ENCODE results near the gene LMBR1L. TPM values are rescaled to one million over a fixed set of nuclear protein-coding genes. Genes with fewer than 3 reads are reported as not detected.
"Not testable (repeated sequence)": the region's sequence is repeated elsewhere in the genome, so short reads cannot be mapped to it uniquely, and the experiment has no call there.

Gene LMBR1L
- total RNA-seq, 1 experiment from 2014 or later: 78.2 TPM

DNA sequence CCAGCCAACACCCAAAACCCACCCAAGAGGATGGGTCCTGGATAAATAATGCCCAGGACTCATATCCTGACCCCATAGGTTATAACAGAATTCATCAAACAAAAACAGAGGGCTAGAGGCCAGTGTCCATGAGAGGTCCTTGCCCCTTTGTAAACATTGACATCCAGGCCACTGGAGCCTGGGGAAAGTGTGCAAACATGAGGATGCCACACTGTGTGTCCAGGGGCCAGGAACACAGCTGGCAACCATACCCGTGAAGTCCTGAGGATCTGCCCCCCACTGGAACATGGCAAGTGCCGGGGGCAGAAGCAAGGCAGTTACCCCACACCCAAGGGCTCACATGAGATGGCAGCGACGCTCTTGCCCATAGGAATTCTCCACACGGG, 45.9 kb downstream of the LMBR1L start (continued):
- TF ChIP-seq ZNF396 (CRISPR knock-in tag; IDR thresholded peaks at IDR 0.05; ENCODE audit: borderline replicate concordance): no peak
- TF ChIP-seq, protein P1, sequence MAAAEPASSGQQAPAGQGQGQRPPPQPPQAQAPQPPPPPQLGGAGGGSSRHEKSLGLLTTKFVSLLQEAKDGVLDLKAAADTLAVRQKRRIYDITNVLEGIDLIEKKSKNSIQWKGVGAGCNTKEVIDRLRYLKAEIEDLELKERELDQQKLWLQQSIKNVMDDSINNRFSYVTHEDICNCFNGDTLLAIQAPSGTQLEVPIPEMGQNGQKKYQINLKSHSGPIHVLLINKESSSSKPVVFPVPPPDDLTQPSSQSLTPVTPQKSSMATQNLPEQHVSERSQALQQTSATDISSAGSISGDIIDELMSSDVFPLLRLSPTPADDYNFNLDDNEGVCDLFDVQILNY (CRISPR knock-in tag; IDR thresholded peaks at IDR 0.05): no peak
- TF ChIP-seq, protein P2, sequence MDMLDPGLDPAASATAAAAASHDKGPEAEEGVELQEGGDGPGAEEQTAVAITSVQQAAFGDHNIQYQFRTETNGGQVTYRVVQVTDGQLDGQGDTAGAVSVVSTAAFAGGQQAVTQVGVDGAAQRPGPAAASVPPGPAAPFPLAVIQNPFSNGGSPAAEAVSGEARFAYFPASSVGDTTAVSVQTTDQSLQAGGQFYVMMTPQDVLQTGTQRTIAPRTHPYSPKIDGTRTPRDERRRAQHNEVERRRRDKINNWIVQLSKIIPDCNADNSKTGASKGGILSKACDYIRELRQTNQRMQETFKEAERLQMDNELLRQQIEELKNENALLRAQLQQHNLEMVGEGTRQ (CRISPR knock-in tag; IDR thresholded peaks at IDR 0.05): no peak

DNA sequence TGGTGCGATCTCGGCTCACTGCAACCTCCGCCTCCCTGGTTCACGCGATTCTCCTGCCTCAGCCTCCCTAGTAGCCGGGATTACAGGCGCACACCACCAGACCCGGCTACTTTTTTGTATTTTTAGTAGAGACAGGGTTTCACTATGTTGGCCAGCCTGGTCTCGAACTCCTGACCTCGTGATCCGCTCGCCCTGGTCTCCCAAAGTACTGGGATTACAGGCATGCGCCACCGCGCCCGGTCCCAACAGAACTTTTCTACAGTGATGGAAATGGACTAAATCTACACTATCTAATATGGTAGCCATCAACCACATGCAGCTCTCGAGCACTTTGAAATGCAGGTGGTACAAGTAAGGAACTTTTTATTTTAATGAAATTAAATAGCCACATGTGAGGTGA, 48.7 kb downstream of the LMBR1L start:
- POLR2A ChIA-PET; H3K36me3 Mint-ChIP-seq; DNase-seq (ENCODE audit: low spot score); H3K27ac Mint-ChIP-seq; H3K9me3 Mint-ChIP-seq; H3K27me3 Mint-ChIP-seq (ENCODE audit: low read depth); ATAC-seq: not testable (repeated sequence)
- H3K4me3 Mint-ChIP-seq: peak overlapping the region; percentile 93
- CTCF ChIA-PET: interaction anchor here (1.2 kb wide), 1 partner anchor 33 kb away, joined by 4 read pairs; the partner anchor contains the start of gene DHH
- H3K4me1 Mint-ChIP-seq: peaks cover 33% of the 10 kb centered on the region

DNA sequence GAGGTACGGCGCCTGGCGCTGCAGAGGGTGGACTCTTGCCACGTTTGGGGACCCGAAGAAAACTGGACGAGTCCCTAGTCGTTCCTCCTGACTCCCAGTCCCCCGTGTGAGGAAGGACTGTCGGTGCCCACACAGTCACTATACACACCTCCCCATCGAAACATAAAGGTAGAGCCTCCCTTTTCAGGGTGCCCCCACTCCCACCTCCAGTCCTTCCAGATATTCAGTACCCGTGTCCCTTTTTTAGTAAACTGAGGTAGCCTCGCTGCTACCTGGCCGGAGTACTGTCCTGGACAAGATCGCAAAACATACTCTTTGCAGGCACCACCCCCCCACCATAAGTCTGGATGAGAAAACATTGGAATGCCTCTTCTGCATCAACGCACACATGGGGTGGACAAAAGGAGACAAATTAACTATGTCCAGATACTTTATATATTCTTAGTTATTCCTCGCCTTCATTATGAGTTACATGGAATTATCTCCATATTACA, 49.4 kb downstream of the LMBR1L start:
- ChIA-PET CTCF (no interaction called here), POLR2A (no interaction called here)
- ATAC-seq: no peak
- Mint-ChIP-seq H3K27ac (peak overlapping the region; percentile 92), H3K36me3 (peaks cover 3% of the 10 kb centered on the region; the same call in 1 of the 2 replicates), H3K4me3 (peak overlapping the region; percentile 93), H3K9me3 (no peaks in the 10 kb centered on the region), H3K4me1 (peaks cover 40% of the 10 kb centered on the region), H3K27me3 (ENCODE audit: low read depth) (no peaks in the 10 kb centered on the region)
- no peak for DNase-seq (ENCODE audit: low spot score)
- TF ChIP-seq, protein P3, sequence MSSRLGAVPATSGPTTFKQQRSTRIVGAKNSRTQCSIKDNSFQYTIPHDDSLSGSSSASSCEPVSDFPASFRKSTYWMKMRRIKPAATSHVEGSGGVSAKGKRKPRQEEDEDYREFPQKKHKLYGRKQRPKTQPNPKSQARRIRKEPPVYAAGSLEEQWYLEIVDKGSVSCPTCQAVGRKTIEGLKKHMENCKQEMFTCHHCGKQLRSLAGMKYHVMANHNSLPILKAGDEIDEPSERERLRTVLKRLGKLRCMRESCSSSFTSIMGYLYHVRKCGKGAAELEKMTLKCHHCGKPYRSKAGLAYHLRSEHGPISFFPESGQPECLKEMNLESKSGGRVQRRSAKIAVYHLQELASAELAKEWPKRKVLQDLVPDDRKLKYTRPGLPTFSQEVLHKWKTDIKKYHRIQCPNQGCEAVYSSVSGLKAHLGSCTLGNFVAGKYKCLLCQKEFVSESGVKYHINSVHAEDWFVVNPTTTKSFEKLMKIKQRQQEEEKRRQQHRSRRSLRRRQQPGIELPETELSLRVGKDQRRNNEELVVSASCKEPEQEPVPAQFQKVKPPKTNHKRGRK (CRISPR knock-in tag; IDR thresholded peaks at IDR 0.05; ENCODE audit: borderline replicate concordance): no peak
- TF ChIP-seq ZNF232 (CRISPR knock-in tag; IDR thresholded peaks at IDR 0.05) (no peak), NFE2L1 (CRISPR knock-in tag; IDR thresholded peaks at IDR 0.05) (no peak), SMAD3 (CRISPR knock-in tag; IDR thresholded peaks at IDR 0.05; ENCODE audit: borderline replicate concordance) (no peak), HMGA2 (CRISPR knock-in tag; IDR thresholded peaks at IDR 0.05) (no peak), RELA (CRISPR knock-in tag; IDR thresholded peaks at IDR 0.05; ENCODE audit: borderline replicate concordance) (no peak), ESRRA (CRISPR knock-in tag; IDR thresholded peaks at IDR 0.05; ENCODE audit: borderline replicate concordance) (no peak), NR2C2 (CRISPR knock-in tag; IDR thresholded peaks at IDR 0.05) (no peak), CREB1 (CRISPR knock-in tag; IDR thresholded peaks at IDR 0.05) (no peak)
- TF ChIP-seq, protein P4, sequence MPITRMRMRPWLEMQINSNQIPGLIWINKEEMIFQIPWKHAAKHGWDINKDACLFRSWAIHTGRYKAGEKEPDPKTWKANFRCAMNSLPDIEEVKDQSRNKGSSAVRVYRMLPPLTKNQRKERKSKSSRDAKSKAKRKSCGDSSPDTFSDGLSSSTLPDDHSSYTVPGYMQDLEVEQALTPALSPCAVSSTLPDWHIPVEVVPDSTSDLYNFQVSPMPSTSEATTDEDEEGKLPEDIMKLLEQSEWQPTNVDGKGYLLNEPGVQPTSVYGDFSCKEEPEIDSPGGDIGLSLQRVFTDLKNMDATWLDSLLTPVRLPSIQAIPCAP (CRISPR knock-in tag; IDR thresholded peaks at IDR 0.05): no peak
- TF ChIP-seq, protein P5, sequence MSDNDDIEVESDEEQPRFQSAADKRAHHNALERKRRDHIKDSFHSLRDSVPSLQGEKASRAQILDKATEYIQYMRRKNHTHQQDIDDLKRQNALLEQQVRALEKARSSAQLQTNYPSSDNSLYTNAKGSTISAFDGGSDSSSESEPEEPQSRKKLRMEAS (CRISPR knock-in tag; IDR thresholded peaks at IDR 0.05): no peak

DNA sequence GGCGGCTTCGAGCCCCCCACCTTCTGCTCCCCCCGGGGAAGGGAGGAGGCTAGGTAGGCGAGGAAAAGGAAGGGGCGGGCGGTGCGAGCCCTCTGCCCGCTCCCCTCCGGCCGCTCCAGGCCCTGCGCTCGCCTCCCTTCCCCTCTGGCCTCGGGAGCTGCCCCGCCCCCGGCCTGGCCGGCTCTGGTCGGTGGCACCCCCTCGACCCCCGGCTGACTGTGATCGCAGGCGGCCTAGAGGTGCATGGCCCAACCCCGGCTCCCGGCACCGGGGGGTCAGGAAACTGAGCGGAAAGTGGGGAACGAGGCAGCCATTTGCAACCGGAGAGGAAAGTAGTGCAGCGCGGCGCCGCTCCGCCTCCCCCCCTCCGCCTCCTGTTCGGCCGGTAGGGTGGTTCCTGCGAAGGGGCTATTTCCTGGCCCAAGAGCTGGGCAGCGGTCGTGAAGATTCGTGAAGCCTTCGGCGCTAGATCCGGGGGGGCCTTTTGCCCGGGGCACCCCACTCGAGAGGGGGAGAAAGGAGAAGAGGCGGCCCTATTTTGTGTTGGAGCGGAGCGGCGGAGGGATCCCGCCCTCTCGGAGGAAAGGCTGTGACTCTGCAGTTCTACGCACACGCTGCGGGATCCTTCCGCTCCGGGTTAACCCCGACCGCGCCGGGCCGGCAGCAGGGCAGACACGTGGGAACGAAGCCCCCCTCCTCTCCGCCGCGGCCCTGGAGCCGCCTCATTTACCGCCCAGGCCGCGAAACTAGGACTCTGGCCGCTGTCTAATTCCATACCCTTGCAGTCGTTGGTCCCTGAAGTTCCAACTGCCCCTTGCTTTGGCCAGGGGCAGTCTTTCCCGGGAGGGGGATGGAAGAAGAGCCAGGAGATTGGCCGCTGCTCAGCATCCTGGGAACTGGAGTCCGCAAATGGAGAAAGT, 50.1 kb downstream of the LMBR1L start, which contains the start of gene KMT2D:
Gene KMT2D (minus strand): TSS at position 558 of the 920 bp plus-strand sequence. CDS start 5,470 bp downstream, outside the sequence.
- ATAC-seq: peak; percentile 64
- CTCF ChIA-PET: interaction anchor here (1.0 to 3.2 kb wide), 3 partner anchors 17 to 34 kb away, joined by 3 to 17 read pairs (median 4); partner anchors contain the start of gene DHH
- Mint-ChIP-seq H3K4me3 (peak within 1 kb of the TSS; percentile 96), H3K27me3 (ENCODE audit: low read depth) (no peaks in the 10 kb centered on the region), H3K4me1 (peaks cover 47% of the 10 kb centered on the region), H3K9me3 (no peaks in the 10 kb centered on the region), H3K36me3 (peaks cover 8% of the 10 kb centered on the region), H3K27ac (peak within 1 kb of the TSS; percentile 92)
- POLR2A ChIA-PET: interaction anchor here (1.0 kb wide), 1 partner anchor 46 kb away, joined by 3 read pairs; no protein-coding TSS in a partner anchor
- peak; percentile 92 for DNase-seq (ENCODE audit: low spot score)
- TF ChIP-seq ESRRA (CRISPR knock-in tag; IDR thresholded peaks at IDR 0.05; ENCODE audit: borderline replicate concordance) (no peak; the same call in 1 of the 2 replicates), ATF1 (CRISPR knock-in tag; IDR thresholded peaks at IDR 0.05) (no peak), ZNF121 (CRISPR knock-in tag; IDR thresholded peaks at IDR 0.05) (no peak), TP53 (CRISPR knock-in tag; IDR thresholded peaks at IDR 0.05) (peak; percentile 84; the same call in 1 of the 2 replicates), NFE2L1 (CRISPR knock-in tag; IDR thresholded peaks at IDR 0.05) (peak; percentile 98), CREB1 (CRISPR knock-in tag; IDR thresholded peaks at IDR 0.05) (peak; percentile 46; the same call in 1 of the 2 replicates), ZNF263 (CRISPR knock-in tag; IDR thresholded peaks at IDR 0.05; ENCODE audit: low read depth) (peak; percentile 34; the same call in 1 of the 2 replicates)
- TF ChIP-seq, protein P6, sequence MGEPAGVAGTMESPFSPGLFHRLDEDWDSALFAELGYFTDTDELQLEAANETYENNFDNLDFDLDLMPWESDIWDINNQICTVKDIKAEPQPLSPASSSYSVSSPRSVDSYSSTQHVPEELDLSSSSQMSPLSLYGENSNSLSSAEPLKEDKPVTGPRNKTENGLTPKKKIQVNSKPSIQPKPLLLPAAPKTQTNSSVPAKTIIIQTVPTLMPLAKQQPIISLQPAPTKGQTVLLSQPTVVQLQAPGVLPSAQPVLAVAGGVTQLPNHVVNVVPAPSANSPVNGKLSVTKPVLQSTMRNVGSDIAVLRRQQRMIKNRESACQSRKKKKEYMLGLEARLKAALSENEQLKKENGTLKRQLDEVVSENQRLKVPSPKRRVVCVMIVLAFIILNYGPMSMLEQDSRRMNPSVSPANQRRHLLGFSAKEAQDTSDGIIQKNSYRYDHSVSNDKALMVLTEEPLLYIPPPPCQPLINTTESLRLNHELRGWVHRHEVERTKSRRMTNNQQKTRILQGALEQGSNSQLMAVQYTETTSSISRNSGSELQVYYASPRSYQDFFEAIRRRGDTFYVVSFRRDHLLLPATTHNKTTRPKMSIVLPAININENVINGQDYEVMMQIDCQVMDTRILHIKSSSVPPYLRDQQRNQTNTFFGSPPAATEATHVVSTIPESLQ (CRISPR knock-in tag; IDR thresholded peaks at IDR 0.05): no peak; the same call in 1 of the 2 replicates
- TF ChIP-seq, protein P7, sequence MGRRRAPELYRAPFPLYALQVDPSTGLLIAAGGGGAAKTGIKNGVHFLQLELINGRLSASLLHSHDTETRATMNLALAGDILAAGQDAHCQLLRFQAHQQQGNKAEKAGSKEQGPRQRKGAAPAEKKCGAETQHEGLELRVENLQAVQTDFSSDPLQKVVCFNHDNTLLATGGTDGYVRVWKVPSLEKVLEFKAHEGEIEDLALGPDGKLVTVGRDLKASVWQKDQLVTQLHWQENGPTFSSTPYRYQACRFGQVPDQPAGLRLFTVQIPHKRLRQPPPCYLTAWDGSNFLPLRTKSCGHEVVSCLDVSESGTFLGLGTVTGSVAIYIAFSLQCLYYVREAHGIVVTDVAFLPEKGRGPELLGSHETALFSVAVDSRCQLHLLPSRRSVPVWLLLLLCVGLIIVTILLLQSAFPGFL (CRISPR knock-in tag; IDR thresholded peaks at IDR 0.05; ENCODE audit: borderline replicate concordance): 0 out of 2 replicates have a peak, but pooled peaks have one; percentile 63
